Skeletal muscle tissue (tissue), 4 donors: ENCODE measurements around the gene ADCY2. TPM values are rescaled to one million over a fixed set of nuclear protein-coding genes. Genes with fewer than 3 reads are reported as not detected.

Experiments used
- H3K27ac ChIP-seq: one replicate; pipeline ENCODE4 v1.7.0; 2013; ENCODE audit warnings: mild to moderate bottlenecking, low read depth, low read length, inconsistent platforms
- H3K27me3 ChIP-seq, 3 donors: one replicate each; pipeline ENCODE4 v1.7.0; 2013; ENCODE audit warnings: low read length in 3 of 3; ENCODE audit not compliant: control insufficient read depth in 3 of 3, insufficient read depth in 3 of 3
- H3K36me3 ChIP-seq, 3 donors: one replicate each; pipeline ENCODE4 v1.7.0; 2013; ENCODE audit warnings: low read length in 3 of 3; ENCODE audit not compliant: control insufficient read depth in 3 of 3, insufficient read depth in 3 of 3
- H3K4me1 ChIP-seq, 3 donors: one replicate each; pipeline ENCODE4 v1.7.0; 2013; ENCODE audit warnings: low read length in 3 of 3, mild to moderate bottlenecking in 3 of 3; ENCODE audit not compliant: control insufficient read depth in 3 of 3, insufficient read depth in 3 of 3
- H3K4me3 ChIP-seq, 3 donors: one replicate each; pipeline ENCODE4 v1.7.0; 2013; ENCODE audit warnings: low read length in 3 of 3
- H3K9ac ChIP-seq, 3 donors: one replicate each; pipeline ENCODE4 v1.7.0; 2013; ENCODE audit warnings: low read length in 3 of 3, mild to moderate bottlenecking in 3 of 3, moderate library complexity in 2 of 3, low read depth in 1 of 3
- H3K9me3 ChIP-seq, 3 donors: one replicate each; pipeline ENCODE4 v1.7.0; 2013; ENCODE audit warnings: low read length in 3 of 3; ENCODE audit not compliant: control insufficient read depth in 3 of 3
- total RNA-seq: library from RNA; depleted of rRNA; stranded (reverse); fragments of >200 nt; gene quantifications from one replicate; pipeline ENCODE4 v1.2.3, GENCODE V29; 2014
- donor health status: Osteomylitis.

Gene ADCY2
- total RNA-seq, 1 donor from 2014 or later, result 27.7 TPM

- Histone ChIP-seq H3K4me1 (peaks cover 5 to 18% (median 8%) of the 10 kb centered on the region in 3 donors), H3K9me3 (no peaks in the 10 kb centered on the region), H3K27ac (no peak overlapping the region), H3K4me3 (no peak overlapping the region), H3K27me3 (no peaks in the 10 kb centered on the region), H3K36me3 (peaks cover 0 to 11% (median 10%) of the 10 kb centered on the region in 3 donors), H3K9ac (no peak overlapping the region)
Observed at GRCh38 chr5:7622498-7622897, 226.6 kb downstream of the ADCY2 start.

DNA sequence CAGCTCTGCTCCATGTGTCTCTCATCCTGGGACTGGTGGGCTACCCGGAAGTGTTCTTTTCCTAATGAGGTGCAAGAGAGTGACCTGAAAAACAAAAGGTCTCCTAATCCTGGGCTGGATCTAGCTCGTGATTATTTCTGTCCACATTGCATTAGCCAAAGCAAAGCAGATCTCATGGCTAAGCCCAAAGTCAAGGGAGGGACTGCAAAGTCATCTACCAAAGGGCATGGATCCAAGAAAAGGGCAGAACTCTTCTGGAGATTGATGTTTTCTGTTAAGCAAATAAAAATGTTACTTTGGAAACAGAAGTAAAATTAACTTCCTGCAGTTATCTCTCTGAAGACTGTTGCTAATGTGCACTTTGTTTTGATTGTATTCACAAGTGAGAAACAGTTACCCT lies 229.8 kb downstream of the ADCY2 start:
- H3K27ac ChIP-seq, result peak overlapping the region; percentile 26
- peaks cover 0 to 11% (median 10%) of the 10 kb centered on the region in 3 donors for H3K36me3 ChIP-seq
- H3K9ac ChIP-seq, result no peak overlapping the region
- H3K4me1 ChIP-seq, result peaks cover 11 to 18% (median 14%) of the 10 kb centered on the region in 3 donors
- H3K27me3 ChIP-seq, result no peaks in the 10 kb centered on the region
- H3K9me3 ChIP-seq, result no peaks in the 10 kb centered on the region
- H3K4me3 ChIP-seq, result no peak overlapping the region

DNA sequence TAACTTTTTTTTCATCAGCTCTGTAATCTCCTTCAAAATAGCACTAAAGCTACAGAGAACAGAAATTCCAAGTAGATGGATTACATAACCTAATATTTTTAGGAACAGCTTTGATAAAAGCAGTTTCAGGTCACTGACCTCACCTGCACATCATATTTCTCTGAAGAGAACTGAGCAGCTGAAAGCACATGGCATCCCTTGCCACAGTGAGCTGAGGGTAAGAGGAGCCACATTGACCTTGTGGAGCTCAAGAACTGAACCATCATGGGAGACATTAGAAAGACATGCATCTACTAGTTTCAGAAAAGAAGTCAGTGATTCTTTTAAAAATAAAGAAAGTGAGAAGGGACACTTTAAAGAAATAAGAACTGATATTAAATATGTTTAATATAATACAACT lies 232.3 kb downstream of the ADCY2 start:
- H3K9me3 ChIP-seq, result no peaks in the 10 kb centered on the region
- H3K9ac ChIP-seq, result no peak overlapping the region
- peaks cover 0 to 11% (median 10%) of the 10 kb centered on the region in 3 donors for H3K36me3 ChIP-seq
- H3K27ac ChIP-seq, result no peak overlapping the region
- H3K4me1 ChIP-seq, result peaks cover 8 to 13% (median 11%) of the 10 kb centered on the region in 3 donors
- no peak overlapping the region for H3K4me3 ChIP-seq
- no peaks in the 10 kb centered on the region for H3K27me3 ChIP-seq

DNA sequence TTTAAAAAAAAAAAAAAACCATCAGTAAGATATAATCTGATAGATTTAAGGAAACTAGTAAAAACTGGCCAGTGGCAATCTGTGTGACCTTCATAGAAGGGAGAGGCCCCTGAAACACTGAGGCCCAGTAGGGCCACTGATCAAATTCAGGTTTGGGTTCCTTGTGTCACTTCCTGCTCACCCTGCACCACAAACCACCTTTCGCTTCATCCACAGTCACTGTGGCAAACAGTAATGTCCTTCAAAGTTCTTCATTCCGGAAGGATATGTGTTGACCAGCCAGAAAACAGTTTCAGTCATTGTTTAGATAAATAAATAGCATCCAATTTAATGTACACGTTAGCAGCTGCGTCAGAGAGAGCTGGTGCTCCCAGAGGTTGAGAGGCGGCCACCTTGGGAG lies 232.9 kb downstream of the ADCY2 start:
- H3K36me3 ChIP-seq, result peaks cover 0 to 11% (median 10%) of the 10 kb centered on the region in 3 donors
- H3K9me3 ChIP-seq, result no peaks in the 10 kb centered on the region
- H3K27ac ChIP-seq, result no peak overlapping the region
- no peaks in the 10 kb centered on the region for H3K27me3 ChIP-seq
- peaks cover 8 to 13% (median 11%) of the 10 kb centered on the region in 3 donors for H3K4me1 ChIP-seq
- no peak overlapping the region for H3K4me3 ChIP-seq
- no peak overlapping the region for H3K9ac ChIP-seq

GRCh38 chr5:7629561-7629960 lies 233.6 kb downstream of the ADCY2 start:
- no peaks in the 10 kb centered on the region for H3K9me3 ChIP-seq
- H3K27ac ChIP-seq, result no peak overlapping the region
- peaks cover 0 to 11% (median 10%) of the 10 kb centered on the region in 3 donors for H3K36me3 ChIP-seq
- H3K27me3 ChIP-seq, result no peaks in the 10 kb centered on the region
- no peak overlapping the region for H3K4me3 ChIP-seq
- H3K9ac ChIP-seq, result no peak overlapping the region
- peaks cover 8 to 13% (median 11%) of the 10 kb centered on the region in 3 donors for H3K4me1 ChIP-seq

DNA sequence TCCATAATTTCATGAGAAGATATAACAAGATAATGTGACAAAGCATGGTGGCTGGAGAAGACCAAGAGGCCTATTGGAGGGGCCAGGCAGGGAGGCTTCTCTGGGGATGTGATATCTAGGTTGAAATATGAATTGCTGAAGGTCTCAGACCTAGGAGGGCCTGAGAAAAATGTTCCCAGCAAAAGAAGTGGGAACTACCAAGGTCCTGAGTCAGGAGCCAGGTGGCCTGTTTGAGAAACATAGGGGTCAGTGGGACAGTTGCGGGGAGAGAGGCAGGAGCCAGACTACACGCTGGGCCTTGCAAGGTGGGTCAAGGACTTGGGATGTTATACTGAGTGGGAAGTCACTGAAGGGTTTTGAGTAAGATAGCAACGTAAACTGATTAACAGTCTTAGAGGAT lies 238.9 kb downstream of the ADCY2 start:
- H3K9ac ChIP-seq, result no peak overlapping the region
- H3K4me3 ChIP-seq, result no peak overlapping the region
- no peaks in the 10 kb centered on the region for H3K36me3 ChIP-seq
- H3K9me3 ChIP-seq, result no peaks in the 10 kb centered on the region
- no peak overlapping the region for H3K27ac ChIP-seq
- H3K27me3 ChIP-seq, result no peaks in the 10 kb centered on the region
- peaks cover 0 to 10% (median 10%) of the 10 kb centered on the region in 3 donors for H3K4me1 ChIP-seq

GRCh38 chr5:7638456-7638855 lies 242.5 kb downstream of the ADCY2 start:
- no peak overlapping the region for H3K27ac ChIP-seq
- no peaks in the 10 kb centered on the region for H3K27me3 ChIP-seq
- no peak overlapping the region for H3K9ac ChIP-seq
- no peaks in the 10 kb centered on the region for H3K36me3 ChIP-seq
- no peaks in the 10 kb centered on the region for H3K9me3 ChIP-seq
- peaks cover 0 to 10% (median 10%) of the 10 kb centered on the region in 3 donors for H3K4me1 ChIP-seq
- no peak overlapping the region for H3K4me3 ChIP-seq

- no peaks in the 10 kb centered on the region for H3K36me3 ChIP-seq
- H3K9me3 ChIP-seq, result no peaks in the 10 kb centered on the region
- no peaks in the 10 kb centered on the region for H3K27me3 ChIP-seq
- no peak overlapping the region for H3K9ac ChIP-seq
- H3K4me1 ChIP-seq, result peaks cover 0 to 7% (median 5%) of the 10 kb centered on the region in 3 donors
- H3K4me3 ChIP-seq, result no peak overlapping the region
- H3K27ac ChIP-seq, result no peak overlapping the region
Observed at GRCh38 chr5:7642029-7642428, 246.1 kb downstream of the ADCY2 start.

GRCh38 chr5:7644723-7645122 lies 248.8 kb downstream of the ADCY2 start:
- Histone ChIP-seq H3K9ac (no peak overlapping the region), H3K9me3 (no peaks in the 10 kb centered on the region), H3K27me3 (no peaks in the 10 kb centered on the region), H3K36me3 (no peaks in the 10 kb centered on the region), H3K4me3 (no peak overlapping the region), H3K4me1 (peaks cover 9 to 20% (median 10%) of the 10 kb centered on the region in 3 donors), H3K27ac (no peak overlapping the region)

DNA sequence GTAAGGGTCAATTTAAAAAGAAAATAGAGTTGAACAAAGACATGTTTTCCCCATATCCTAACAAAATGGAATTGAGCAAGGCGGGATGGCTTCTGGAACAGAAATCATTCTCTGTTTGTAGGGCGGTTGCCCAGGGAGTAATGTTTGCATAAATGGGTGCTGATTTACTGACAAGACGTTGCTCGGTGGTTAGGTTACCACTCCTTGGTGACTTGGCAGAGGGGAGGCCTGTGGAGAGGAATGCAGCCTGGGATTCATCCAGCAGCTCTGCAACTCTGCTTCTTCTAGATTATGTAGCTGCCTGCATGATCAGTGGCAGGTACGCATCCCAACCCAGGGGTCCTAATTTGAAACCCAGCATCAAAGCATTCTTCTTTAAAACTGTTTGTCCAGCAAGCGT lies 254.8 kb downstream of the ADCY2 start:
- Histone ChIP-seq H3K9ac (peak overlapping the region in 1 of 3 donors; percentile 26), H3K27me3 (no peaks in the 10 kb centered on the region), H3K36me3 (no peaks in the 10 kb centered on the region), H3K9me3 (no peaks in the 10 kb centered on the region), H3K27ac (peak overlapping the region; percentile 26), H3K4me1 (peaks cover 14 to 27% (median 17%) of the 10 kb centered on the region in 3 donors), H3K4me3 (no peak overlapping the region)
